GM18502 (cell line): ENCODE data around the gene TXNDC2.
A peak's percentile ranks its signal among the peaks of the same experiment; 100 is the strongest.
"Not testable (repeated sequence)": the region's sequence is repeated elsewhere in the genome, so short reads cannot be mapped to it uniquely, and the experiment has no call there.

Experiments used
- ATAC-seq: cut with Tn5 transposase; IDR thresholded peaks from one replicate; pipeline ENCODE4 v1.9.1; 2021; ENCODE audit warnings: mild to moderate bottlenecking; ENCODE audit not compliant: unreplicated experiment, poor library complexity

TXNDC2 gene

DNA sequence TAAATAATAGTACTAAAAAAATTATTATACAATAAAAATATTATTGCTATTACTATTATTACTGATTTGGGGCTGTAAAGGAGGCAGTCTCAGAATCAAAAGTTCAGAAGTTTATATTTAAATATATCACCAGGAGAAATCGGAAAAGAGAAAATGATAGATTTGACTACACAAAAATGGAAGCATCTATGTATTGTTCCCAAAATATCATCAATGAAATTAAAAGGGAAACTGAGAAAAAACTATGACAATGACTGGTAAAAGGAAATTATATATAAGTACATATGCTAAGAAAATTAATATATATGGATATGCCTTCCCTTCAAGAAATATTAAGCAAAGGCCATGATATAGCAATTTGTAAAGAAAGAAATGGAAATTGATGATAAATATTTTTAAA, 7.7 kb upstream of the TXNDC2 start:
- no peak for ATAC-seq

DNA sequence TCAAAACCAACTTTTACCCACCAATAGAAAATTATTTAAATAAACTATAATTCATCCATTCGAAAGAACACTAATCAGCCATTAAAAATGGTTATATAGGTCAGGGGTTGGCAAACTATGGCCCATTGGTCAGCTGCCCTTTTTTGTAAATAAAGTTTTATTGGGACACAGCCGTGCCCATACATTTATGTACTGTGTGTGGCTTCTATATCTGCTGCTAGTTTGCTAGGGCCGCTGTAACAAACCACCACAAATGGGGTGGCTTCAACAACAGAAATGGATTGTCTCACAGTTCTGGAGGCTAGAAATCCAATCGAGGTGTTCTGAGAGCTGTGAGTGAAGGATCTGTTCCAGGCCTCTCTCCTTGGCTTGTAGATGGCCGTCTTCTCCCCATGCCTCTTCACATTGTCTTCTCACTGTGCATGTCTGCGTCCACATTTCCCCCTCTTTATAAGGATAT, 7.0 kb upstream of the TXNDC2 start:
- ATAC-seq: no peak

DNA sequence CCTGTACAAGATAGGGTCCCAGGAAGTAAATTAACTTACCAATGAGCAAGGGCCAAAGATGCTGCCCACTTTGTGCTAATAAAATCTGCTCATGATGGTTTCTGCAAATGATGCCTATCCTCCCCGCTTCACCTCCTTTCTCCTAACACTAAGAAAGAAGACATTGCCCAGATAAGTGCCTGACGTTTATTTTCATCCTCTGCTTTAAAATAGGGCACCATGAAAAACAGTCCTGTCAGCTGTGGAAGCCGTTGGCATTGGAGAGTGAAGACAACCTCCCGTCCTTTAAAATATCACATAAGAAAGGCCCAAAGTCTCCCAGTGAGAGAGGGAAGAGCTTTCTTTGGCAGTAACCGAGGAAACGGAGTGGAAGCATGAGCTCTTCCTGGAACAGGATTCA, 1.7 kb upstream of the TXNDC2 start:
- ATAC-seq: no peak

DNA sequence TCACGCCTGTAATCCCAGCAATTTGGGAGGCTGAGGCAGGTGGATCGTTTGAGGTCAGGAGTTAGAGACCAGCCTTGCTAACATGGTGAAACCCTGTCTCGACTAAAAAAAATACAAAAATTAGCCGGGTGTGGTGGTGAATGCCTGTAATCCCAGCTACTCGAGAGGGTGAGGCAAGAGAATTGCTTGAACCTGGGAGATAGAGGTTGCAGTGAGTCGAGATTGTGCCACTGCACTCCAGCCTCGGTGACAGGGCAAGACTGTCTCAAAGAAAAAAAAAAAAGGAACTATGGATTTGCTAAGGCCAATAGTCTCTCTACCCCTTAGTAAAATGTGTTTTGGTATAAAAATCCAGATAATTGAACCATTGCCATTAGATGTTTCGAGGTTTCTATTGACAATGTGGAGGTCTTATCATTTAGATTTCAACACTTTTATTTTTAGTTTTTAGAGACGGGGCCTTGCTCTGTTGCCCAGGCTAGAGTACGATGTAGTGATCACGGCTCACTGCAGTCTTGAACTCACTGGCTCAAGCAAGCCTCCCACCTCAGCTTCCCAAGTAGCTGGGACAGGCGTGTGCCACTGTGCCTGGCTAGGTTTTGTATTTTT, 1.1 kb upstream of the TXNDC2 start:
- no peak for ATAC-seq

- ATAC-seq: no peak
Observed at GRCh38 chr18:9886005-9886348, 204 bp downstream of the TXNDC2 start.

DNA sequence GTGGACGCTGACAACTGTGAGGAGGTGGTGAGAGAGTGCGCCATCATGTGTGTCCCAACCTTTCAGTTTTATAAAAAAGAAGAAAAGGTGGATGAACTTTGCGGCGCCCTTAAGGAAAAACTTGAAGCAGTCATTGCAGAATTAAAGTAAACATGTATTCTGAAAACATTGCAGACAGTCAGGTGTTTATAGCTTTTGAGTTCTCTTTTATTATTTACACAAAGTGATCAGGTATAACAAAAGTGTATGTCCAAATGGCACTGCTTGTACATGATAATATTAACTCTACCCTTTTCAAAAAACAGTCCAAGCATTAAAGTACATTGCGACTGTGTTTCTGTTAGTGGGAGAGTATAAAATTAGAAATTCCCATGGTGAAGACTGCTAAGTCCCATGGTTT, 2.2 kb downstream of the TXNDC2 start:
- no peak for ATAC-seq

DNA sequence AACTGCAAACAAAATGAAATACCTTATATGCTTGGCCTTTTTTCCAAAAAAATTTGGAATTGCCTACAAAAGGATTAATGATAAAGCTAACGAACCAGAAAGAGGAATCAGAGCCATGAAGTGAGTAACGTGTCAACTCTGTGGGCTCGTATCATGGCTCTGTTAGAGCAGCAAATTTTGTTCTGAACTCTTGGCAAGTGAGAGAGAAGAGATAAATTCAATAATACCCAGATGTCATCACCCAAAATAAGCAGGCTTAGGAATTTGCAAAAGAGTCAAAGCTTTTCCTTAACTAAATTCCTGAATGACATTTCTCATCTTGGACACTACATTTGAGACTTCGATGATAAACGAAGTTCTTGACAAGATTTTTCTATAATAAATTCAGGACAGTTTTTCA, 4.4 kb downstream of the TXNDC2 start:
- no peak for ATAC-seq

DNA sequence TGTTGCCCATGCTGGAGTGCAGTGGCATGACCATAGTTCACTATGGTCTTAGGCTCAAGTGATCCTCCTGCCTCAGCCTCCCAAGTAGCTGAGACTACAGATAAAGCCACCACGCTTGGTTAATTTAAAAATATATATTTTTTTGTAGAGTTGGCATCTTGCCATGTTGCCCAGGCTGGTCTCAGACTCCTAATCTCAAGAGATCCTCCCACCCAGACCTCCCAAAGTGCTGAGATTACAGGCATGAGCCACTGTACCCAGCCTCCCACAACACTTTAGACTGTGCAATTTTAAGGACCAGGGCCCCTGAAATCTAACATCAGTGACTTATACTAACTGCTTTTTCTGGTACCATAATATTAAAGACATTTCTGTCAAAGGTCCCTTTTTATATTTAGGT, 5.2 kb downstream of the TXNDC2 start:
- no peak for ATAC-seq

DNA sequence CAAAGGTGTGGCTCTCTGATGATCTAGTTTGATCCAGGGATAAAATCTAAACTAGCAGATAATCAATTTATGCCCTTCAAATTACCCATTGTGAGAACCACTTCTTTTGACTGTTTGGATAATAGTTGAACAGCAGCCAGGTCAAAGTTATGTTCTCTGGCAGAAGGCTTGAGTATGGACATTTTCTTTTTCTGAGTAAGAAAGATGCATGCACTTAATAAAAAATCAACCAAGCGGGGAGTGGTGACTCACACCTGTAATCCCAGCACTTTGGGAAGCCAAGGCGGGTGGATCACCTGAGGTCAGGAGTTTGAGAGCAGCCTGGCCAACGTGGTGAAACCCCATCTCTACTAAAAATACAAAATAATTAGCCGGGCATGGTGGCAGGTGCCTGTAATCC, 5.7 kb downstream of the TXNDC2 start:
- ATAC-seq: not testable (repeated sequence)

DNA sequence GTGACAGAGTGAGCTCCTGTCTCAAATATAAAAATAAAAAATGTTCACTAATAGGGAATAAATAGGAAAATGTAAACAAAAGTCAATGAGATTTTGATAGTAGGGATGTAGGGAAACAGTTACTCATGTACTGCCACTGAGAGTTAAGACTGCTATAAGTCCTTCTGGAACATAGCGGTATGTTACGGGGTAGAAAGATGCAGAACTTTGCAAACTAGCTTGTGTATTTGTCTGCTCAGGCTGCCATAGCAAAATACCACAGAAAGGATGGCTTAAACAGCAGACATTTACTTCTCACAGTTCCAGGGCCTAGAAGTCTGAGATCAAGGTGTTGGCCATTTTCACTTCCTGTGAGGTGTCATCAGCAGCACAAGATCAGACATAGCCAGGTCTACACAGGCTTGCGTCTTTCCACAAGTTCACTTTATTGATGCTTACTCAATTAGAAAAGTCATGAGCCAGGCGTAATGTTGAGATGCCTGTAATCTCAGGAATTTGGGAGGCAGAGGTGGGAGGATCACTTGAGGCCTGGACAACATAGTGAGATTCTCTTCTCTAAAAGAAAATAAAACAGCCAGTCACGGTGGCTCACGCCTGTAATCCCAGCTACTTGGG, 8.8 kb downstream of the TXNDC2 start:
- no peak for ATAC-seq

GRCh38 chr18:9897129-9897528, 11.4 kb downstream of the TXNDC2 start:
- no peak for ATAC-seq

- not testable (repeated sequence) for ATAC-seq
Observed at GRCh38 chr18:9897787-9898291, 12.1 kb downstream of the TXNDC2 start.

DNA sequence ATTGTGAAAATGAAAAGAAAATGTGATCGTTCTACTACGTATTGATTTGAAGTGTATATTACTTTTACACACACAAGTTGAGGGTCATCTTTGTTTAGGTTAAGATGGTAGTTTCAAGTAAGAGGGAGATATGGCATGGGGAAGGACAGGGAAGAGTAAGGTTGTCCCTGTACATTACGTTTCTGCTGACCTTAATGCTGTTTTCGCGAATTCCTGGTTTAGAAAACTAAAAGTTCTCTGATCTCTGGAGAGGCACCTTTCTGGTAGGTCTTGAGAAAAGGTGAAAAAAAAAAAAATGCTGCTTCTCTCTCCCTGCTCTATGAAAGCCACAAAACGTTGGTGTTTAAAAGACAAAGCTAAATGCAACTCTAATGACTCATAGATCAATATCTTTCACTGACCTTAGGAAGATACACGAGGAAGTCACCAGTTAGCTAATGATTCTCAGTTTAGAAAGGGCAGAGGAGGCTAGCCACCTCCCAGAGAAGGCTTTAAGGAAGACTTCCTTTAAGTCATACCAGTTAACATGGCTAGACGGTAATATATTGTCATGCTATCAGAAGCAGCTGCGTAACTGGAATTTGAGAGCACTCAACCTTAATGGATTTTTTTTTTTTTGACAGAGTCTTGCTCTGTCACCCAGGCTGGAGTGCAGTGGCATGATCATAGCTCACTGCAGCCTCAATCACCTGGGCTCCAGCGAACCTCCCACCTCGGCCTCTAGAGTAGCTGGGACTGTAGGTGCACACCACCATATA, 13.2 kb downstream of the TXNDC2 start:
- ATAC-seq: peak; percentile 56

GRCh38 chr18:9899550-9899930, 13.8 kb downstream of the TXNDC2 start:
- not testable (repeated sequence) for ATAC-seq

GRCh38 chr18:9900699-9901098, 14.9 kb downstream of the TXNDC2 start:
- no peak for ATAC-seq

GRCh38 chr18:9901377-9901776, 15.6 kb downstream of the TXNDC2 start:
- ATAC-seq: no peak

GRCh38 chr18:9902264-9902663, 16.5 kb downstream of the TXNDC2 start:
- ATAC-seq: not testable (repeated sequence)

DNA sequence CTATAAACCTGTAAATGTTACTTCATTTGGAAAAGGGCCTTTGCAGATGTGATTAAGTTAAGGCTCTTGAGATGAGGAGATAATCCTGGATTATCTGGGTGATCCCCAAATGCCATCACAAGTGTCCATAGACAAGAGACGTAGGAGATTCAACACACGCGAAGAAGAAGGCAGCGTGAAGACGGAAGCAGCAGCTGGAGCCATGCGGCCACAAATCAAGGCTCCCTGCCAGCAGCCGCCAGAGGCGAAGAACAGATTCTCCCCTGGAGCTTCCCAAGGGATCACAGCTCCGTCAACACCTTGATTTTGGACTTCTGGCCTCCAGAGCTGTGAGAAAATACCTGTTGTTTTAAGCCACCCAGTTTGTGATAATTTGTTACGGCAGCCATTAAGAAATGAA, 17.1 kb downstream of the TXNDC2 start:
- ATAC-seq: no peak

- no peak for ATAC-seq
Observed at GRCh38 chr18:9905401-9905922, 19.7 kb downstream of the TXNDC2 start.

DNA sequence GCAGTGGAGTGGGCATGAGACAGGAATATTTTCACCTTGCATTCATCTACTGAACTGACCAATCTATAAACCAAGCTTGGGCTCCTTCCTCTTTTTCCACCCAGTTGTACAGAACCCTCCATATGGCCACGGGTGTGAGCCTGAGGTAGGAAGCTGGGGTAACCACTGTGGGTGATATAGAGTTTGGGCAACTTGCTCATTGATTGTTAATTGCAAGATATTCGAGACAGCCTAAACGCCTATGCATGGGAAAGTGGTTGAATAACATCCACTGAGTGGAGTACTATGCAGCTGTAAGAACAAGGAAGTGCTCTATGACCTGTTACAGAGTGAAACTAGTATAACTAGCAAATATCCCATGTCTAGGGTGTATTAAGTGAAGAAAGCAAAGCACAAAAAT, 20.7 kb downstream of the TXNDC2 start:
- no peak for ATAC-seq

DNA sequence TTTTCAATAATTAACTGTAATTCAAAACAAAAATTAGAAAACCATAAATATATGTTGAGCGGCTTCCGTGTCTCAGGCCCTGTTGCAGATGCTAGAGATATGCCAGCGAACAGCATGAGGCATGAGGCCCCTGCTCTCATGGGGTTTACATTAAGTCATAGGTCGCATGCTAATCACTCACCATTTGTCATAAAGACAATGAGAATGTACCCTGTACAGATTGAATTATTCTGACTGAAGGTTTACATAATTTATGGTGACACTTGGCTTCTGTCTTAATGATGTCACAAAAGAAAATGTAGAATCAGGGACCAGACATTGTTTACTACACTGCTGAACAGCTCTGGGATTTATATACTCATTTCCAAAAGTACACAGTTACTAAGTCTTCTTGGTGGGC, 22.1 kb downstream of the TXNDC2 start:
- ATAC-seq: no peak
